ENCODE measurements around the gene ZEB2. TPM values are rescaled to one million over a fixed set of nuclear protein-coding genes. Genes with fewer than 3 reads are reported as not detected.

Gene ZEB2
- total RNA-seq, 1 experiment from 2014 or later, result 29.4 TPM

DNA sequence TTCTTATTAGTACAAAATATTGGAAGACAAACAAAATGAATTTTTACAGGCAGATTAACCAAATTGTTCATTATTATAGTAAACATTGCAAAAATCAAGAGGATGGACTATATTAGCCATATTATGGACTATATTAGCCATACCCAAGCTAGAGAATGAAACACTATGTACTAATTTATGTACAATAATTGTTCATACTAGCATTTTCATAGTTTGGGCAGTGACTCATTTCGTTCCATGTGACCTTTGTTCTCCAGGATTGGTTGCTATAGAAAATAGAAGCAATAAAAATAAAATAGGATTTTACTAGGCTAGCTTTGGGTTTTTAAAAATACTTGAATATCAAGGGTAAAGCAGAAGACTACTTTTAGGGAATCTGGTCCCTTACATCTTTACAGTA lies 176.8 kb downstream of the ZEB2 start:
- Histone ChIP-seq H3K9ac (ENCODE audit: low read length) (no peak overlapping the region), H3K27ac (ENCODE audit: low read length) (no peak overlapping the region), H3K4me1 (ENCODE audit: low read length) (no peaks in the 10 kb centered on the region), H3K4me3 (ENCODE audit: low read length) (no peak overlapping the region), H3K27me3 (ENCODE audit: low read length) (no peaks in the 10 kb centered on the region), H3K79me2 (ENCODE audit: low read length) (no peaks in the 10 kb centered on the region), H3K4me2 (ENCODE audit: low read depth, low read length, poor library complexity, severe bottlenecking) (no peak overlapping the region), H2AFZ (ENCODE audit: low read length) (no peak overlapping the region), H3K36me3 (ENCODE audit: insufficient read depth, low read length) (no peaks in the 10 kb centered on the region), H4K20me1 (ENCODE audit: insufficient read depth, low read depth, low read length) (no peaks in the 10 kb centered on the region), H3K9me3 (ENCODE audit: low read length) (no peaks in the 10 kb centered on the region), H3K9me2 (replicated peaks; ENCODE audit: insufficient read depth, low read length) (no peaks in the 10 kb centered on the region)
- DNase-seq, result no peak

DNA sequence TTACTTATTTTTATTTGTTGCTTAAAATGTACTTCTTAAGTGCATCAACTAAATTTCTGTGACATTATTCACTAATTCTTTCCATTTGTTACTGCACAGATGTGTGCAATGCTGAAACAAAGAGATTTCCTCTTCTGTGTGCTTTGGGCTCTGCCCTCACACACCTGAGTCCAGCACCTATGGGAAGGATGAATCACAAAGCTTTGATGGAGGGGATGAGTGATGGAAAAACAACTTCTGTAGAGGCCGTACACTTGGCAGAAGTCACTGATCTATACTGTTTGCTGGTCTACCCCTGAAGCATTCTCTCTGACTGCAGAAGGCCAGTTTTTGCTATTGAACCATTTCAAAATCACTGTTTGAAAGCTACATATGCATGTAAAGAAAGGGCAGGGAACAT lies 178.4 kb downstream of the ZEB2 start:
- Histone ChIP-seq H3K79me2 (ENCODE audit: low read length) (no peaks in the 10 kb centered on the region), H3K27ac (ENCODE audit: low read length) (no peak overlapping the region), H3K36me3 (ENCODE audit: insufficient read depth, low read length) (no peaks in the 10 kb centered on the region), H3K9me3 (ENCODE audit: low read length) (no peaks in the 10 kb centered on the region), H3K9me2 (replicated peaks; ENCODE audit: insufficient read depth, low read length) (no peaks in the 10 kb centered on the region), H3K4me3 (ENCODE audit: low read length) (no peak overlapping the region), H3K4me1 (ENCODE audit: low read length) (no peaks in the 10 kb centered on the region), H4K20me1 (ENCODE audit: insufficient read depth, low read depth, low read length) (no peaks in the 10 kb centered on the region), H3K9ac (ENCODE audit: low read length) (no peak overlapping the region), H2AFZ (ENCODE audit: low read length) (no peak overlapping the region), H3K4me2 (ENCODE audit: low read depth, low read length, poor library complexity, severe bottlenecking) (no peak overlapping the region), H3K27me3 (ENCODE audit: low read length) (no peaks in the 10 kb centered on the region)
- no peak for DNase-seq

DNA sequence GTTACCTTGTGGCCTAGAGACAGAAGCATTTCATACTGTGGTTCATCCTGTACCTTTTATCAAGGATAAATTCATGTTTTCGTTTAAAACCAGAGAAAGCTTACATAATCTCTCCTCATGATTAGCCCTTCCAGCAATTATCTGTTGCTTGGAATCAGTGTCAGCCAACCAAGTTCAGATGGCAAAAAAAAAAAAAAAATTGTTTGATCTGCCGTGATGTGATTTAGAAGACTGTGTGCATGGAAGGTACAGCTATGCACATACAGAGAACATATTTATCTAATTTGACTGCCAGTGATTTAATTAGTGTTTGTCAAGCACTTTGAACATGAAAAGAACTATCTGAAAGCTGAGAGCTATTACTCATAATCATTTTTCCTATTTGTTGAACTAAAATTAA lies 180.9 kb downstream of the ZEB2 start:
- Histone ChIP-seq H2AFZ (ENCODE audit: low read length) (no peak overlapping the region), H3K4me3 (ENCODE audit: low read length) (no peak overlapping the region)

DNA sequence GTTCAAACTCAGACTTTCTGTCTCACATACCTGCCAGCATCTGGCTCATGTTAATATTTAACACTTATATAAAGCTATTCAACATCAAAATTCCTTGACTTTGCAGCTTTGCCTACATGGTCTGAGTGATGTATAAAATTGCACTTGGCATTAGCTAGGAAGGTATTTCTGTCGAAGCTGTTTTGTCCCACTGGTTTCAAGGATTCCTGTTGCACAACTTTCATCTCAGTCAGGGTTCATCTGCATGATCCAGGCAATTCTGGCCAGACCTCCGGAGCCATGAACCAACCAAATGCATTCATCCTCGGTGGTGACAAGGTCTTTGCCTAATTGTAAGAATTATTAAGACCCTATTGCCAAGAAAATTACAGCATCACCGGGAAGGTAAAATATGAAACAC lies 185.4 kb downstream of the ZEB2 start:
- Histone ChIP-seq H3K27me3 (ENCODE audit: low read length) (no peaks in the 10 kb centered on the region), H3K9me2 (replicated peaks; ENCODE audit: insufficient read depth, low read length) (no peaks in the 10 kb centered on the region), H3K4me3 (ENCODE audit: low read length) (no peak overlapping the region), H3K27ac (ENCODE audit: low read length) (no peak overlapping the region), H3K36me3 (ENCODE audit: insufficient read depth, low read length) (no peaks in the 10 kb centered on the region), H4K20me1 (ENCODE audit: insufficient read depth, low read depth, low read length) (no peaks in the 10 kb centered on the region), H3K4me2 (ENCODE audit: low read depth, low read length, poor library complexity, severe bottlenecking) (no peak overlapping the region), H3K9me3 (ENCODE audit: low read length) (no peaks in the 10 kb centered on the region), H3K9ac (ENCODE audit: low read length) (no peak overlapping the region), H3K79me2 (ENCODE audit: low read length) (peaks cover 23% of the 10 kb centered on the region), H3K4me1 (ENCODE audit: low read length) (peaks cover 27% of the 10 kb centered on the region), H2AFZ (ENCODE audit: low read length) (no peak overlapping the region)
- no peak for DNase-seq

More for the DNA sequence above, 180.9 kb downstream of the ZEB2 start:
- Histone ChIP-seq H4K20me1 (ENCODE audit: insufficient read depth, low read depth, low read length) (no peaks in the 10 kb centered on the region), H3K36me3 (ENCODE audit: insufficient read depth, low read length) (no peaks in the 10 kb centered on the region), H3K27me3 (ENCODE audit: low read length) (no peaks in the 10 kb centered on the region), H3K9me3 (ENCODE audit: low read length) (no peaks in the 10 kb centered on the region), H3K27ac (ENCODE audit: low read length) (no peak overlapping the region), H3K79me2 (ENCODE audit: low read length) (no peaks in the 10 kb centered on the region), H3K9me2 (replicated peaks; ENCODE audit: insufficient read depth, low read length) (no peaks in the 10 kb centered on the region), H3K4me1 (ENCODE audit: low read length) (no peaks in the 10 kb centered on the region), H3K9ac (ENCODE audit: low read length) (no peak overlapping the region), H3K4me2 (ENCODE audit: low read depth, low read length, poor library complexity, severe bottlenecking) (no peak overlapping the region)
- DNase-seq, result no peak

Small RNA genes lying within 50 kb of the gene (small RNA-seq; reads per million reads assigned to genes)
- gene RF01987, result not detected

Measured in Karpas-422 (cell line).